Left hindlimb (tissue), 1 donor: ENCODE results near the gene C17orf114.
"Not testable (repeated sequence)": the region's sequence is repeated elsewhere in the genome, so short reads cannot be mapped to it uniquely, and the experiment has no call there.

Experiments used
- DNase-seq: peaks from one replicate; pipeline ENCODE4 v3.0.0-alpha.2; 2018

C17orf114 gene

GRCh38 chr17:4802228-4802627 lies at the start of gene C17orf114:
C17orf114 (minus strand) TSS chr17:4802328.
- DNase-seq, result no peak

GRCh38 chr17:4851084-4851483 lies 49.0 kb upstream of the C17orf114 start:
- no peak for DNase-seq

- DNase-seq, result no peak
Observed at GRCh38 chr17:4850246-4850645, 48.1 kb upstream of the C17orf114 start.

- no peak for DNase-seq
Observed at GRCh38 chr17:4849011-4849536, 46.9 kb upstream of the C17orf114 start.

GRCh38 chr17:4846635-4847390 lies 44.7 kb upstream of the C17orf114 start:
- no peak for DNase-seq

DNA sequence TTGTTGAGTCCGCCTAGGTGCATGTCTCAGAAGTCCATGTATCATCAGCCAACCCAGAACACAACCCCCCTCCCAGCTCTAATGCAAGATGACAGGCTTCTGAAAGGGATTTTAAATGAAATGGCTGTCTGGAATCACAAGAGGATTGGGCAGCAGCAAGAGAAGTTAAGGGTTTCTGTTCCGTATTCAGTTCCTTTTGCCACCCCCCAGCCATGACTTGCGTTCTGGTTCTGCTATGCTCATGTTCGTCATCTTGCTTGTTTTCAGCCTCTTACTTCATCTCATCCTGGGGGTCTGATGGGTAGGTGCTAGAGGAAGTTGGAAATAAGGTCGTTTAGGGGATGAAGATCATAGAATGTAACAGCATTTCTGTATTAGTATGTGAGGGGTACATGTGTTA lies 43.0 kb upstream of the C17orf114 start:
- DNase-seq, result no peak

DNA sequence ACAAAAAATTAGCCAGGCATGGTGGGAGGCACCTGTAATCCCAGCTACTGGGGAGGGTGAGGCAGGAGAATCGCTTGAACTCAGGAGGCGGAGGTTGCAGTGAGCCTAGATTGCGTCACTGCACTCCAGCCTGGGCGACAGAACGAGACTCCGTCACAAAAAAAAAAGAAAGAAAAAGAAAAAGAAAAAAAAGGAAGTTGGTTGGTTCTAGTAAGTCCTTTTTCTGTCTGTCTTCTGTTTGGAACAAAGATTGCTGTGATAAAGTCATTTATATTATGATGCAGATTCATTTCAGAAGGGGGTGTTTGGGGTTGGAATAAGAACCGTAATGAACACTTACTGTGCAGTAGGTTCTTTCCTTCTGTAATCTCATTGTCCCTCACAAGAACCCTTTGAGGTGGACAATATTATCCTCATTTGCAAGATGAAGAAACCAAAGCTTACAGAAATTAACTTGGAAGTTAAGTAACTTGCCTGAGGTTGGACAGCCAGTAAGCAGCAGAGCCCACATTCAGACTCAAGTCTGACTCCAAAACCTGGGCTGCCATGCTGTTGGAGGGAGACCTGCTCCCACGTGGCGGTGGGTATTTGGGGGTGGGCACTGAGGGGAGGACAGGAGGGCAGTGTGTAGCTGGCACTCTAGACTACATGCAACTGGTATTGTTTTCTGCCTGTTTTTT lies 41.3 kb upstream of the C17orf114 start:
- no peak for DNase-seq

DNA sequence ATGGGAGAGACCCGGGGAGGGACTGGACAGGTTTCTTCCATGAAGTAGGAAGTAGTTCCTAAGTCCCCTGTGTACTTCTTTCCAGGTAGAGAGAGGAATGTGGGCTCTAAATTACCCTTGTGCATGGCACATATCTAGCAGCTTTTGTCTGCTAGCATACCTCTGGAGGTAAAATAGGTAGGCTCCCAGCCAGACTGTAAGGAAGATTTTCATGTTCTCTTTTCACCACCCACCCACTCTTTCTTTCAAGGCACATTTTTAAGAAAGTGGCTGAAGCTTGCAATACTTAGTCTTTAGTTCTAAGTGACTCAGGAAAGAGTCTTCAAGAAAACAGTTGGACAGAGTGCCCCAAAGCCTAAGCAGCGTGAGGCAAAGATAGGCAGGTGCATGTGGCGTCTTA lies 40.2 kb upstream of the C17orf114 start:
- no peak for DNase-seq

- no peak for DNase-seq
Observed at GRCh38 chr17:4840893-4841242, 38.7 kb upstream of the C17orf114 start.

DNA sequence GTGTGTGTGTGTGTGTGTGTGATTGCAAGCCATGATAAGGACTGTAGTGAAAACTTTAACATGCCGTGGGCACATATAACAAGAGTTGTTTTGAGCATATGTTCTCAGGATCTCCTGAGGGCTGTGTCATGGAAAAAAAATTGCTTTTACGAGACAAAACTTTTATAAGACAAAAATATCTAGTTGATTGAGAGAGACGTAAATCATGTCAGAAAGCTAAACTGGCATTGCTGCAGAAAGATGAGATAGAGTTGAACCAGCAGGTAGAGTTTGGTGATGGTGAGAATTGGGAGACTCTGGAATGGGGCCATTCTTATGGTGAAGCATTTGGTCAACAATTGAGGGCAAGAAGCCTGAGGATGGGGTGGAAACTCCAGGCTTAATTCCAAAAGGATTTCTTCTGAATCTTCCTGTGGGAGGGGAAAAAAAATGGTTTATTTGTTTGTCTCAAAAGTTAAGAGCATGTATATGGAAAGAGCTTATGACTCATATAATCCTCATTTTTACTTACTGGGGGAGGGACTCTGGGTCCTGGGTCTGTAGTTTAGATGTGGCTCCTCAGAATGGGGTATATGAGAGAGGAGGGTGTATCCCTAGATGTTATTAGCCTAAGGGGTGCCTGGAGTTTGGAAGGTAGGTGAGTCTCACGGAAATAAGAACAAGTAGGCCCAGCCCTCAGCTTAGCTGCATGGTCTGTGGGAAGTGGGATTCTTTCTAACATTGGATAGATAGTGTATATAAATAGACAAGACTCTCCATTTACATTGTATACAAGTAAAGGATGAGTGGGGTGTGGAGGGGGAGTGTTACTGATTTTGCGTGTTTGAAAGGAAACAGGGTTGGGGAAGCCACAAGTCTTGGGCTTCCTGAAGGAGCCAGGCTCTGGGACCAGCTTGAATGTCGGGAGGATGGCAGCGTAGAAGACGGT lies 38.1 kb upstream of the C17orf114 start:
- DNase-seq, result no peak

DNA sequence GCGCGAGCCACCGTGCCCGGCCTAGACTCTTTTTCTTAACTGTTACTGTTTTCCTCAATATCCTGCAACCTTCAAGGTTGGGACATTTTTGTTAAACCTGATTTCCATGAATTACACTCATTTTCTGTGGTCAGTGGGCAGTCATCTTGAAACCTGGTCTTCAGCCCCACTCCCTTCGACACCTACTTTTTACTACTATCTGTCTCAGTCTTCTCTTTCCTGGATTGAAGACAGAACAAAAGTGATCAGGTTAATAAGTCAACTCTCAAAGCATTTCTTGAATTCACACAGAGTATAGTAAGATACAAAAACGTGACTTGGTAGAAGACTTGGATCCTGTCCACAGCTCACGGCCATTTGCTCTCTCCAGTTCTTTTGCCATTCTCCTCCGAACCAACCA lies 37.1 kb upstream of the C17orf114 start:
- no peak for DNase-seq

DNA sequence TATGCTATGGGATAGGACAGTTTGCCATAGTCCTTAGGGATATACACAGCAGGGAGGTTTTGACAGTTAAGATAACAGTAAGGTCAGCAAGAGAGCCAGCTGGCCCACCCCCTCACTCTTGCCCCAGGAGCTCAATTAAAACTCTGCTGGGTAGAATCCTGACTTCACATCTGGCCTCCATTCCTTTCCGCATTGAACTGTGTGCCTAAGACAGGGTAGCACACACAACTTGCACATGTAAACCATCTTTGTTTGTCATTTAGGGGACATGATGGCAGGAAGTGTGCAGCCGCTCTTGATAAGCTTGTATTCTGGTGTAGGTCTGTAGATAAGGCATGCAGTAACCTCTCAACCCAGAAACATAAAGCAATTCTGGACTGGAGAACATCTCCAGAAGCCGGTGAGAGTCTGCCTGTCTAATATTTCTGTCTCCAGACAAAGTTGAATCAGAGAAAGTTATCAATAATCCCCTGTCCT lies 36.2 kb upstream of the C17orf114 start:
- no peak for DNase-seq

DNA sequence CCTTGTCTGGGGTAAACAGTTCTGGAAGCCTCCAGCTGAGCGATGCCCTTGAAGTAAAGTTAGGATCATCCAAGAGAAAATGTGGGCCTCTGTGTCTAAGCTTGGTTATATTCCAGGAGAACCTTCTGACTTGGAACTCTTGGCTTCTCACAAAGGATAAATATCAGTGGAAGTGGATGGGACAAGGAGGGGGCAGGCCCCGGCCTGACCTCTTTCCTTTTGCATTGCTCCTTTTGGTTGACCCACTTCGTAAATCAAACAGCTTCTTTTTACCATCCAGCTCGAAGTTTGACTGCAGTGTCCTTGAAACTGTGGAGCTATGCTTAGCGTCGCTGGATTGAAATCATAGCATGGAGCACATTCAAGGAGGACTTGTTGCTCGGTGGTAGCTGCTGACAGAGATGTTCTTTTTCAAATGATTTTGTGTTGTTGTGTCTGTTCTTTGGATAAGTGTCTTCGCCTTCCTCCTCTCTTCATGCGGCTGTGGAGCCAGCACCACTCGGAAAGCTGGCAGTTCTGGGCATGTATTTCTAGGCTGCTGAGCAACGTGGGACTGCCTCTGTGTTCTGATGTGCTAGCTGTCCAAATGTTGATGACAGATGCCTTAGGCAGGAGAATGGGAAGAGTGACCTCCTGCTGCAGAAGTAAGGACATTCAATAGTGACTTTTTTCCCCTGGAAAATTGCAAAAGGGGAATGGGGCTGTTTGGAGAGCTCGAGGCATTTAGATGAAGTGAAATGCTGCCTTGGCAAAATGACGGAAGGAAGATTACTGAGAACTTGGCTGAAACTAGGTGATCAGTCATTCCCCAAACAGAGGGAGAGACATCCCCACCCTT lies 35.6 kb upstream of the C17orf114 start:
- DNase-seq, result no peak

DNA sequence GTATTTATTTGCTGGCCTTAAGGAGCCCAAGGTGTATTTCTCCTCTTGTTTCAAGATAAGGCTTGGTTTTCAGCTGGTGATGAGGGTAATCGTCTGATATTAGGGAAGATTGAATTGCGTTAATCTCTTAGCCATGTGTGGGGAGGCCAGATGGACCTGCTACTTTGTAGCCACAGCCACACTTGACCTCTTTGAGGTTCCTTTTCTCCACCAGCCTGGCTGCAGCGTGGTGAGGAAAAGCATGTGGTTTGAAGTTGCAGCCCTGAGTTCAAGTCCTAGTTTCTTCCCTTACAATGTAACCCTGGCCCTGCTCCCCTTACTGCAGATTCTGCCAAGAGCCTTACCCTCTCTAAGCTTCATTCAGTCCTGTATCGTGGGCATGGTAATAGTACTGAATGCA lies 34.1 kb upstream of the C17orf114 start:
- no peak for DNase-seq

DNA sequence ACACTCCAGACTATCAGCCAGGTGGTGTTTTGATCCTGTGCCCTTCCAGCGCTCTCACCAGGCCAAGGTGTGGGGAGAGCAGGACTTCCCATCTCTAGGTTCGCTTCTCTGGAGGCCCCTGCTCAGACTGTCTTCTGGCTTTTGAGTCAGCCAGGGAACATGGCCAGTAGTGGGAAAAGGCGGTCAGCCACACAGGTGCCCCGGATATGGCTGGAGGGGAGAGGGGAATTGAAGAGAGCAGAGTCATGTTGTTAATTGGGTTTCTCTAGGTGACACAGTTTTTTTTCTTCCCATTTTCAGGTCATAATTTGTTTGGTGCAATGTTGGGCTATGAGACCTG lies 32.5 kb upstream of the C17orf114 start:
- no peak for DNase-seq

- peak; percentile 54 for DNase-seq
Observed at GRCh38 chr17:4833941-4834680, 32.0 kb upstream of the C17orf114 start.

- DNase-seq, result peak; percentile 93
Observed at GRCh38 chr17:4833178-4833940, 31.2 kb upstream of the C17orf114 start, which contains the start of gene MINK1. MINK1 (plus strand) TSS chr17:4833340; CDS start chr17:4833584, 244 bp downstream.

GRCh38 chr17:4832829-4833177 lies 30.7 kb upstream of the C17orf114 start:
- DNase-seq, result not testable (repeated sequence)

DNA sequence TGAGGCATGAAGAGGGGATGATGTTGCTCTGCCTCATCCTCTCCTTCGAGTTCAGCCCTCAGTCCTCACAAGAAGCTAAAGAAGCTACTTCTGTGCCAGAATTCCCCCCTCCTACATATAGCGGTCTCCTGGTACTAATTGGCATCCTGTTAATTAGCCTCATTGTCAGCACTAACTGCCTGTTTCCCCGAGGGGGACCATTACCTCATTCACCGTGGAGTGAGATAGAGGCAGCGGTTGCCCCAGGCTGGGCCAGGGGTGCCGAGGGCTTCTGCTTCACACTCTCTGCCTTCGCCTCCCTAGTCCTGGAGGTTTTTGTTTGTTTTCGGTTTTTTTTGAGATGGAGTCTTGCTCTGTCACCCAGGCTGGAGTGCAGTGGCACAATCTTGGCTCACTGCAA lies 25.3 kb upstream of the C17orf114 start:
- DNase-seq, result no peak

DNA sequence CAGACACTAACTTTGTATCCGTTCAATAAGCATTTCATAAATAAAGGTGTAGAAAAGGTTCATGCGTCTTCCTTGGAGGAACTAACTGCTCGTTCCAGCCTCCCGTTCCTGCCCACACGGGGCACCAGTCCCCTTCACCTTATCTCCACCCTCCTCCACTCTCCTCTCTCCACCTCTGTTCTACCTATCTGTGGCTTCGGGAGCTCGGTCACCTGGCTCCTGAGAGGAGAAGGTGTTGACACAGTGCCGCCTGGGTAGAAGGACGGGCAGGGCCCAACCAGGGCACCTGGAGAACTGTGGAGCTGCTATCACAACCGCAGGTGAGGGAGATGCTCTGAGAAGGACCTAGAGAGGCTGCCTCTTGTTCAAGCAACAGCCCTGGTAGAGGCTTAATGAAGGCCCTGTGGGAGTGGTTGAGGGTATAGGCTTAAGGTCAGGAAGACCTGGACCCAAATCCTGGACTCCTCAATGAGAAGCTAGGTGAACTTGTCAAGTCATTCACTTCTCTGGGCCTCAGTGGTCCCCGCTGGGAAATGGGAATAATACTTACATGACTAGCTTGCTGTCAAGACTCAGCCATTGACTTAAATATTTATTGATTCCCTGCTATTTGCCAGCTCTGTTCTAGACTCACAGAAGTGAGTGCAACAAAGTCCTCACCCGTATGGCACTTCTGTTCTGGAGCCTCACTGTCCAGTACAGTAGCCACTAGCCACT lies 21.4 kb upstream of the C17orf114 start:
- no peak for DNase-seq
